H1 (cell line): ENCODE results near the gene OR2A14. TPM values are rescaled to one million over a fixed set of nuclear protein-coding genes. Genes with fewer than 3 reads are reported as not detected.

Experiments used
- CTCF ChIA-PET: fragments of 300-600 bp; sonication (Branson Sonifier 250); formaldehyde crosslinking; loops from one replicate; lab custom pipeline; 2021; ENCODE audit not compliant: partially characterized antibody; lab: Charles Lee
- POLR2A ChIA-PET: fragments of 300-600 bp; sonication (Branson Sonifier 250); formaldehyde crosslinking; loops from one replicate; lab custom pipeline; 2021; ENCODE audit warnings: inconsistent platforms; ENCODE audit not compliant: partially characterized antibody; lab: Charles Lee
- DNase-seq, 2 experiments: peaks; one replicate each; pipeline versions ENCODE4 v3.0.0 to v3.0.0-alpha.2; 2010 to 2022; ENCODE audit warnings: low spot score in 2 of 2, low read depth in 1 of 2, mixed read lengths in 1 of 2
- FAIRE-seq: peaks from 2 replicates; lab custom pipeline; 2011; peaks lifted over from hg19 to GRCh38; lab: Jason Lieb, UNC
- H2AFZ ChIP-seq: 2 replicates; pipeline ENCODE4 v1.8.1; 2012; ENCODE audit warnings: low read length, inconsistent platforms
- H2AK5ac ChIP-seq: 2 replicates; pipeline ENCODE4 v1.6.1; 2013; ENCODE audit warnings: low read depth, low read length
- H2BK120ac ChIP-seq: replicated peaks from 2 replicates; pipeline ENCODE3; 2013; ENCODE audit warnings: low read depth, low read length, inconsistent platforms
- H2BK12ac ChIP-seq: 2 replicates; pipeline ENCODE4 v1.6.1; 2013; ENCODE audit warnings: low read depth, low read length
- H2BK15ac ChIP-seq: 2 replicates; pipeline ENCODE4 v1.6.1; 2013; ENCODE audit warnings: low read length
- H2BK20ac ChIP-seq: 2 replicates; pipeline ENCODE4 v1.6.1; 2013; ENCODE audit warnings: low read length
- H2BK5ac ChIP-seq: 2 replicates; pipeline ENCODE4 v1.6.1; 2013; ENCODE audit warnings: low read depth, low read length
- H3K14ac ChIP-seq: 2 replicates; pipeline ENCODE4 v1.6.1; 2013; ENCODE audit warnings: inconsistent platforms; ENCODE audit not compliant: insufficient read length
- H3K18ac ChIP-seq: 2 replicates; pipeline ENCODE4 v1.6.1; 2013; ENCODE audit warnings: low read length; ENCODE audit errors: extremely low read depth
- H3K23ac ChIP-seq: 2 replicates; pipeline ENCODE4 v1.6.1; 2013; ENCODE audit warnings: inconsistent platforms; ENCODE audit not compliant: insufficient read length
- H3K23me2 ChIP-seq: 2 replicates; pipeline ENCODE4 v1.6.1; 2013; ENCODE audit warnings: low read depth, low read length
- H3K27ac ChIP-seq: 2 replicates; pipeline ENCODE4 v1.6.1; 2011; ENCODE audit warnings: low read depth, low read length, inconsistent platforms
- H3K27me3 ChIP-seq, 4 experiments: replicated peaks in 1 of 4; 1 replicate in 1 of 4; 2 replicates in 3 of 4; pipeline versions ENCODE4 v1.6.1 to v1.8.1; 2011 to 2013; ENCODE audit warnings: low read length in 3 of 4, mild to moderate bottlenecking in 3 of 4, inconsistent platforms in 2 of 4, mixed read lengths in 2 of 4, moderate library complexity in 1 of 4; ENCODE audit not compliant: control insufficient read depth in 3 of 4, insufficient read depth in 3 of 4; ENCODE audit errors: extremely low read depth in 1 of 4
- H3K36me3 ChIP-seq, 4 experiments: 2 replicates each; pipeline versions ENCODE4 v1.6.1 to v1.8.1; 2011 to 2013; ENCODE audit warnings: mild to moderate bottlenecking in 4 of 4, low read length in 3 of 4, moderate library complexity in 2 of 4, control low read depth in 1 of 4, inconsistent platforms in 1 of 4; ENCODE audit not compliant: insufficient read depth in 4 of 4, control insufficient read depth in 2 of 4
- H3K4ac ChIP-seq: replicated peaks from 2 replicates; pipeline ENCODE3; 2013; ENCODE audit warnings: low read length, low read depth, mixed read lengths, inconsistent platforms; ENCODE audit not compliant: insufficient read length
- H3K4me1 ChIP-seq, 4 experiments: replicated peaks in 1 of 4; 1 replicate in 1 of 4; 2 replicates in 3 of 4; pipeline versions ENCODE4 v1.6.1 to v1.8.1; 2011 to 2013; ENCODE audit warnings: low read length in 3 of 4, inconsistent platforms in 2 of 4, mixed read lengths in 1 of 4; ENCODE audit not compliant: insufficient read depth in 4 of 4, control insufficient read depth in 3 of 4
- H3K4me2 ChIP-seq, 2 experiments: 2 replicates each; pipeline versions ENCODE4 v1.6.1 to v1.8.1; 2011 to 2013; ENCODE audit warnings: low read depth in 2 of 2, low read length in 2 of 2, control low read depth in 1 of 2, inconsistent platforms in 1 of 2, mild to moderate bottlenecking in 1 of 2; ENCODE audit not compliant: insufficient read depth in 1 of 2
- H3K4me3 ChIP-seq, 4 experiments: fragments of 200-600, 300-600 bp in 1 of 4; sonication (generic), shearing (Covaris generic), sonication (Bioruptor Twin) in 1 of 4; 2 replicates each; pipeline versions ENCODE4 v1.5.1 to v1.8.1; 2011 to 2016; ENCODE audit warnings: low read length in 4 of 4, low read depth in 3 of 4, control low read depth in 2 of 4, inconsistent platforms in 2 of 4, mild to moderate bottlenecking in 2 of 4, mixed read lengths in 1 of 4, moderate library complexity in 1 of 4; ENCODE audit not compliant: insufficient read depth in 2 of 4; ENCODE audit errors: extremely low read depth in 1 of 4
- H3K56ac ChIP-seq: replicated peaks from 2 replicates; pipeline ENCODE3; 2013; ENCODE audit warnings: low read depth, mild to moderate bottlenecking, mixed read lengths, low read length, inconsistent platforms; ENCODE audit not compliant: insufficient read length
- H3K79me1 ChIP-seq: 2 replicates; pipeline ENCODE4 v1.6.1; 2013; ENCODE audit warnings: low read depth, low read length, control low read depth
- H3K79me2 ChIP-seq, 2 experiments: 2 replicates each; pipeline versions ENCODE4 v1.6.1 to v1.8.1; 2012 to 2013; ENCODE audit warnings: low read length in 2 of 2, mild to moderate bottlenecking in 2 of 2, inconsistent platforms in 1 of 2; ENCODE audit not compliant: insufficient read depth in 2 of 2, control insufficient read depth in 1 of 2
- H3K9ac ChIP-seq, 4 experiments: replicated peaks in 1 of 4; 1 replicate in 1 of 4; 2 replicates in 3 of 4; pipeline versions ENCODE4 v1.6.1 to v1.8.1; 2011 to 2013; ENCODE audit warnings: low read depth in 3 of 4, low read length in 3 of 4, control low read depth in 2 of 4, mild to moderate bottlenecking in 2 of 4, moderate library complexity in 2 of 4, inconsistent platforms in 1 of 4; ENCODE audit errors: extremely low read depth in 1 of 4
- H3K9me3 ChIP-seq, 2 experiments: 2 replicates each; pipeline versions ENCODE4 v1.6.1 to v1.8.1; 2012 to 2013; ENCODE audit warnings: mild to moderate bottlenecking in 2 of 2, moderate library complexity in 2 of 2, control low read depth in 1 of 2, inconsistent platforms in 1 of 2, low read depth in 1 of 2, low read length in 1 of 2, mixed read lengths in 1 of 2; ENCODE audit not compliant: insufficient read depth in 2 of 2
- H4K20me1 ChIP-seq, 2 experiments: replicated peaks in 1 of 2; 2 replicates each; pipeline versions ENCODE3 to v1.8.1; 2011 to 2013; ENCODE audit warnings: inconsistent platforms in 2 of 2, low read length in 2 of 2, mild to moderate bottlenecking in 1 of 2; ENCODE audit not compliant: insufficient read depth in 2 of 2, control insufficient read depth in 1 of 2
- H4K5ac ChIP-seq: 2 replicates; pipeline ENCODE4 v1.6.1; 2013; ENCODE audit warnings: low read length, low read depth, mixed read lengths, inconsistent platforms; ENCODE audit not compliant: insufficient read length
- H4K8ac ChIP-seq: 2 replicates; pipeline ENCODE4 v1.8.0; 2013; ENCODE audit warnings: mild to moderate bottlenecking, moderate library complexity, low read length, inconsistent platforms; ENCODE audit not compliant: insufficient read depth; ENCODE audit errors: extremely low read depth
- H4K91ac ChIP-seq: replicated peaks from 2 replicates; pipeline ENCODE3; 2013; ENCODE audit warnings: low read length, mixed read lengths, inconsistent platforms; ENCODE audit not compliant: insufficient read length
- BCL11A ChIP-seq, 2 experiments: IDR thresholded peaks; one replicate each; pipeline ENCODE4 v1.6.1; 2011; ENCODE audit warnings: low read depth in 2 of 2, low read length in 2 of 2, mild to moderate bottlenecking in 2 of 2
- CBX8 ChIP-seq: fragments of 300-800, 300-1000 bp; sonication (generic); IDR thresholded peaks from 2 replicates; pipeline ENCODE4 v1.7.1; 2016; ENCODE audit warnings: low read depth, low read length, borderline replicate concordance
- JUND ChIP-seq: IDR thresholded peaks from 2 replicates; pipeline ENCODE4 v1.6.1; 2011; ENCODE audit warnings: mild to moderate bottlenecking, improper control_type of control experiment, low read length
- KDM4A ChIP-seq: IDR thresholded peaks from one replicate; pipeline ENCODE4 v1.7.1; 2012; ENCODE audit warnings: low read depth, mild to moderate bottlenecking, moderate library complexity, low read length, inconsistent platforms; ENCODE audit not compliant: severe bottlenecking
- SIRT6 ChIP-seq: IDR thresholded peaks from one replicate; pipeline ENCODE4 v1.7.1; 2012; ENCODE audit warnings: low read length, inconsistent platforms
- USF2 ChIP-seq: IDR thresholded peaks from 2 replicates; pipeline ENCODE4 v1.6.1; 2011; ENCODE audit warnings: low read length, improper control_type of control experiment
- WGBS, 2 experiments: shearing (Covaris generic) in 1 of 2; methylation state at CpG; one replicate each; pipeline versions ENCODE4 v1.1.6 to v1.1.7; 2013 to 2015; ENCODE audit warnings: low lambda C conversion rate in 2 of 2, mixed read lengths in 2 of 2, inconsistent platforms in 1 of 2, low coverage in 1 of 2, missing lambda C conversion rate in 1 of 2; ENCODE audit not compliant: insufficient replicate concordance in 2 of 2, insufficient coverage in 1 of 2, insufficient read length in 1 of 2; ENCODE audit errors: extremely low coverage in 1 of 2, missing lambda C conversion rate in 1 of 2; 5-methylcytosine and 5-hydroxymethylcytosine counted together
- polyA plus RNA-seq, 7 experiments: library from polyadenylated mRNA; depleted of rRNA in 3 of 7; stranded (reverse) in 5 of 7; unstranded in 2 of 7; fragments of >200 nt in 5 of 7; fragments of 200-250 nt in 2 of 7; gene quantifications; 1 replicate in 5 of 7; 2 replicates in 1 of 7; 4 replicates in 1 of 7; pipeline versions ENCODE4 v1.2.1 to v1.2.3, GENCODE V29; 2011 to 2013; ENCODE audit warnings: missing spikeins in 2 of 7, mixed read lengths in 2 of 7
- total RNA-seq: library from RNA; stranded (reverse); fragmentation: NEBNext Ultra II Directional; extraction: Animal tissue kit (Norgen Biotek cat#: 25700); gene quantifications from 2 replicates; pipeline ENCODE4 v1.2.1, GENCODE V29; 2021
- TF ChIP-seq, protein P1 (sequence below): IDR thresholded peaks from 2 replicates; pipeline ENCODE4 v1.6.1; 2012; ENCODE audit warnings: low read length, inconsistent platforms

The OR2A14 gene
- total and polyA plus RNA-seq, 2 of the 8 experiments (the other 6 are each of a cell fraction or from before 2014, with no cell fraction given), result not detected

GRCh38 chr7:144109283-144109682, 13.7 kb upstream of the OR2A14 start, which contains the start of gene OR2A2:
Gene OR2A2, plus strand, starts transcription at chr7:144109583. Its CDS starts 0 bp downstream, at chr7:144109583.
- no peak within 1 kb of the TSS for H2AK5ac ChIP-seq
- H2BK15ac ChIP-seq, result no peak within 1 kb of the TSS
- no peak within 1 kb of the TSS for H2AFZ ChIP-seq
- no peaks in the 10 kb centered on the region for H3K27me3 ChIP-seq
- 89% methylated on average over 2 of the region's 2 CpGs; no CpG with 5 or more reads in 1 of the 2 experiments for WGBS, 2 experiments
- H3K4me3 ChIP-seq, result no peak within 1 kb of the TSS
- POLR2A ChIA-PET, result no interaction called here
- no peak within 1 kb of the TSS for H2BK120ac ChIP-seq
- no peak within 1 kb of the TSS for H3K18ac ChIP-seq
- H3K4me2 ChIP-seq, result no peak within 1 kb of the TSS
- CTCF ChIA-PET, result interaction anchor here (1.1 to 1.5 kb wide), 2 partner anchors 10 to 57 kb away, joined by 4 read pairs; no protein-coding TSS in a partner anchor
- H3K27ac ChIP-seq, result no peak within 1 kb of the TSS
- H2BK20ac ChIP-seq, result no peak within 1 kb of the TSS
- H3K36me3 ChIP-seq, result no peaks in the 10 kb centered on the region
- no peak within 1 kb of the TSS for H3K14ac ChIP-seq
- FAIRE-seq (no peak), DNase-seq (no peak)
- no peaks in the 10 kb centered on the region for H3K4me1 ChIP-seq
- H4K91ac ChIP-seq, result no peak within 1 kb of the TSS
- H4K20me1 ChIP-seq, result no peaks in the 10 kb centered on the region
- H3K23ac ChIP-seq, result no peak within 1 kb of the TSS
- no peak within 1 kb of the TSS for H4K5ac ChIP-seq
- H2BK5ac ChIP-seq, result no peak within 1 kb of the TSS
- no peak within 1 kb of the TSS for H3K9ac ChIP-seq
- no peaks in the 10 kb centered on the region for H3K79me2 ChIP-seq
- H4K8ac ChIP-seq, result no peak within 1 kb of the TSS
- no peak within 1 kb of the TSS for H3K56ac ChIP-seq
- H2BK12ac ChIP-seq, result no peak within 1 kb of the TSS
- H3K4ac ChIP-seq, result no peak within 1 kb of the TSS
- H3K79me1 ChIP-seq, result no peaks in the 10 kb centered on the region
- H3K9me3 ChIP-seq, result no peaks in the 10 kb centered on the region
- H3K23me2 ChIP-seq, result no peaks in the 10 kb centered on the region
- TF ChIP-seq, protein P1, sequence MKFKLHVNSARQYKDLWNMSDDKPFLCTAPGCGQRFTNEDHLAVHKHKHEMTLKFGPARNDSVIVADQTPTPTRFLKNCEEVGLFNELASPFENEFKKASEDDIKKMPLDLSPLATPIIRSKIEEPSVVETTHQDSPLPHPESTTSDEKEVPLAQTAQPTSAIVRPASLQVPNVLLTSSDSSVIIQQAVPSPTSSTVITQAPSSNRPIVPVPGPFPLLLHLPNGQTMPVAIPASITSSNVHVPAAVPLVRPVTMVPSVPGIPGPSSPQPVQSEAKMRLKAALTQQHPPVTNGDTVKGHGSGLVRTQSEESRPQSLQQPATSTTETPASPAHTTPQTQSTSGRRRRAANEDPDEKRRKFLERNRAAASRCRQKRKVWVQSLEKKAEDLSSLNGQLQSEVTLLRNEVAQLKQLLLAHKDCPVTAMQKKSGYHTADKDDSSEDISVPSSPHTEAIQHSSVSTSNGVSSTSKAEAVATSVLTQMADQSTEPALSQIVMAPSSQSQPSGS, result no peak
- TF ChIP-seq KDM4A (no peak), CBX8 (no peak), BCL11A (IDR thresholded peaks at IDR 0.05; ENCODE audit: low read depth in 2 of 2, low read length in 2 of 2) (no peak), JUND (no peak), SIRT6 (no peak), USF2 (no peak)
